ENCODE measurements around the gene MCC.

GRCh38 chr5:113005454-113005853 lies 482.8 kb downstream of the MCC start:
- TF ChIP-seq ZC3H10 (CRISPR knock-in tag; IDR thresholded peaks at IDR 0.05) (no peak), BACH2 (CRISPR knock-in tag; IDR thresholded peaks at IDR 0.05; ENCODE audit: borderline replicate concordance) (no peak), TCF4 (CRISPR knock-in tag; IDR thresholded peaks at IDR 0.05; ENCODE audit: borderline replicate concordance) (no peak), ZFP30 (CRISPR knock-in tag; IDR thresholded peaks at IDR 0.05) (no peak), ARNTL (CRISPR knock-in tag; IDR thresholded peaks at IDR 0.05; ENCODE audit: borderline replicate concordance, low read depth) (no peak), PATZ1 (CRISPR knock-in tag; IDR thresholded peaks at IDR 0.05; ENCODE audit: borderline replicate concordance) (no peak), RARB (CRISPR knock-in tag; IDR thresholded peaks at IDR 0.05) (no peak), CSRNP3 (CRISPR knock-in tag; IDR thresholded peaks at IDR 0.05) (no peak)
